ENCODE results near the gene CYP2U1.

DNA sequence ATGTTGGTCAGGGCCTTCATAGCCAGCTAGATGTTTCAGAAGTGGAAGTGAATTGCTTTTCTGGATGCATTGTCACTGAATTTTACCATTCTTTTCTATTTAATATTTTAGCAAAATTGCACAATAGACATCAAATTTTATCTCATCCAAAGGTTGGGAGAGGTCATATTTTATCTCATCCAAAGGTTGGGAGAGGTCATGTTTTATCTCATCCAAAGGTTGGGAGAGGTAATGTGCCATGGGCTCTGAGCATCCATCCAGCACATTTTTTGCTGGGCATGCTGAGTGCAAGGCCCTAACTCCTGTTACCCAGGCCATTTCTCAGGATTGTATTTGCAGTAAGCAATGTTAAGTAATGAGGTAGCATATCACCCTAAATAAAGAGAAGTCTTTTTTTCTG is 14.7 kb upstream of the CYP2U1 start:
- TF ChIP-seq CTCF (conservative IDR thresholded peaks at IDR 0.05; ENCODE audit: low read depth, low read length) (no peak), EZH2 (IDR thresholded peaks at IDR 0.05; ENCODE audit: low read length, unreplicated experiment) (no peak), EZH2phosphoT487 (IDR thresholded peaks at IDR 0.05; ENCODE audit: borderline replicate concordance, low read length) (no peak)
